GM23338 (cell line): ENCODE measurements around the gene UBN2. TPM values are rescaled to one million over a fixed set of nuclear protein-coding genes. Genes with fewer than 3 reads are reported as not detected.

Experiments used
- ATAC-seq: fragments of 200-7000 bp; cut with Tn5 transposase; 3 replicates; pipeline ENCODE4 v1.9.1; 2020
- DNase-seq: peaks from one replicate; pipeline ENCODE4 v3.0.0-alpha.2; 2015; ENCODE audit warnings: low spot score
- H2AFZ ChIP-seq: fragments of 200-600 bp; sonication (generic); 2 replicates; pipeline ENCODE4 v1.8.0; 2016; ENCODE audit warnings: antibody characterized with exemption, mild to moderate bottlenecking, moderate library complexity
- H3F3A ChIP-seq: fragments of 200-600 bp; sonication (generic); replicated peaks from 2 replicates; pipeline ENCODE4 v1.8.0; 2017; ENCODE audit warnings: antibody characterized with exemption, mixed run types, low read depth
- H3K27ac ChIP-seq: fragments of 200-600 bp; sonication (generic); 2 replicates; pipeline ENCODE4 v1.6.1; 2016; ENCODE audit warnings: low read depth
- H3K27me3 ChIP-seq: fragments of 200-600 bp; sonication (generic); 2 replicates; pipeline ENCODE4 v1.8.0; 2016; ENCODE audit warnings: mild to moderate bottlenecking, mixed run types, moderate library complexity; ENCODE audit not compliant: insufficient read depth
- H3K36me3 ChIP-seq: fragments of 200-600 bp; sonication (generic); 2 replicates; pipeline ENCODE4 v1.8.0; 2016; ENCODE audit warnings: mild to moderate bottlenecking; ENCODE audit not compliant: insufficient read depth
- H3K4me1 ChIP-seq: fragments of 200-600 bp; sonication (generic); 2 replicates; pipeline ENCODE4 v1.8.0; 2016; ENCODE audit warnings: mild to moderate bottlenecking, moderate library complexity; ENCODE audit not compliant: insufficient read depth
- H3K4me2 ChIP-seq: fragments of 200-600 bp; sonication (generic); 2 replicates; pipeline ENCODE4 v1.7.1; 2017; ENCODE audit warnings: mixed run types
- H3K4me3 ChIP-seq: fragments of 200-600 bp; sonication (generic); 2 replicates; pipeline ENCODE4 v1.6.1; 2016; ENCODE audit warnings: mixed run types
- H3K79me2 ChIP-seq: fragments of 200-600 bp; sonication (generic); replicated peaks from 2 replicates; pipeline ENCODE4 v1.8.0; 2017; ENCODE audit warnings: mild to moderate bottlenecking; ENCODE audit not compliant: insufficient read depth
- H3K9me2 ChIP-seq: fragments of 200-600 bp; sonication (generic); 2 replicates; pipeline ENCODE4 v1.8.0; 2017; ENCODE audit not compliant: insufficient read depth
- H4K20me1 ChIP-seq: fragments of 200-600 bp; sonication (generic); replicated peaks from 2 replicates; pipeline ENCODE4 v1.8.0; 2017; ENCODE audit warnings: mild to moderate bottlenecking; ENCODE audit not compliant: insufficient read depth
- H3K27ac Mint-ChIP-seq: 2 replicates; pipeline ENCODE4 v1.8.0; 2020; ENCODE audit warnings: inconsistent platforms, mild to moderate bottlenecking, moderate library complexity, mixed read lengths
- H3K27me3 Mint-ChIP-seq: 3 replicates; pipeline ENCODE4 v1.8.0; 2022; ENCODE audit warnings: low read depth, mild to moderate bottlenecking, moderate library complexity, mixed read lengths, inconsistent platforms; ENCODE audit not compliant: insufficient read depth, poor library complexity
- H3K36me3 Mint-ChIP-seq: 3 replicates; pipeline ENCODE4 v1.8.0; 2021; ENCODE audit warnings: low read depth, mild to moderate bottlenecking, inconsistent platforms, moderate library complexity, mixed read lengths
- H3K4me1 Mint-ChIP-seq: 3 replicates; pipeline ENCODE4 v1.8.0; 2020; ENCODE audit warnings: mild to moderate bottlenecking, inconsistent platforms, mixed read lengths
- H3K4me3 Mint-ChIP-seq: 3 replicates; pipeline ENCODE4 v1.8.0; 2021; ENCODE audit warnings: moderate library complexity, mild to moderate bottlenecking, inconsistent platforms, mixed read lengths
- H3K9me3 Mint-ChIP-seq: 3 replicates; pipeline ENCODE4 v1.8.0; 2020; ENCODE audit warnings: moderate library complexity, mild to moderate bottlenecking, inconsistent platforms, mixed read lengths
- CREB1 ChIP-seq: fragments of 250-450 bp; sonication (Bioruptor Pico); IDR thresholded peaks from 2 replicates; pipeline ENCODE4 v1.5.0; 2020; ENCODE audit warnings: low read depth, mild to moderate bottlenecking, moderate library complexity
- CTCF ChIP-seq, 2 experiments: fragments of 200-600 bp in 1 of 2; sonication (generic) in 1 of 2; conservative IDR thresholded peaks; 2 replicates each; pipeline versions ENCODE4 v1.5.1 to v1.6.1; 2016 to 2017; ENCODE audit warnings: antibody characterized with exemption in 2 of 2, low read depth in 2 of 2, mild to moderate bottlenecking in 2 of 2, moderate library complexity in 1 of 2
- ETS1 ChIP-seq: IDR thresholded peaks from 2 replicates; pipeline ENCODE4 v1.6.1; 2016; ENCODE audit warnings: antibody characterized with exemption
- EZH2phosphoT487 ChIP-seq: fragments of 200-600 bp; sonication (generic); IDR thresholded peaks from one replicate; pipeline ENCODE4 v1.8.1; 2018; ENCODE audit warnings: antibody characterized with exemption; ENCODE audit not compliant: unreplicated experiment
- JUNB ChIP-seq: IDR thresholded peaks from one replicate; pipeline ENCODE4 v1.6.1; 2016; ENCODE audit warnings: antibody characterized with exemption; ENCODE audit not compliant: unreplicated experiment
- NANOG ChIP-seq: IDR thresholded peaks from 2 replicates; pipeline ENCODE4 v1.6.1; 2016; ENCODE audit warnings: antibody characterized with exemption, borderline replicate concordance
- POLR2AphosphoS5 ChIP-seq: IDR thresholded peaks from 2 replicates; pipeline ENCODE4 v1.6.1; 2016; ENCODE audit warnings: antibody characterized with exemption, low read depth
- STAT1 ChIP-seq: IDR thresholded peaks from one replicate; pipeline ENCODE4 v1.6.1; 2016; ENCODE audit warnings: antibody characterized with exemption; ENCODE audit not compliant: unreplicated experiment
- ZNF331 ChIP-seq: fragments of 250-450 bp; sonication (Bioruptor Pico); IDR thresholded peaks from 2 replicates; pipeline ENCODE4 v1.5.0; 2020; ENCODE audit warnings: low read depth, mild to moderate bottlenecking, moderate library complexity
- ZNF462 ChIP-seq: fragments of 250-450 bp; sonication (Bioruptor Pico); IDR thresholded peaks from 2 replicates; pipeline ENCODE4 v1.5.0; 2020; ENCODE audit warnings: mild to moderate bottlenecking, moderate library complexity
- polyA plus RNA-seq: library from polyadenylated mRNA; unstranded; fragments of >200 nt; fragmentation: Nextera tagmentation; extraction: Ambion mirVana; gene quantifications from 2 replicates; pipeline ENCODE4 v1.2.1, GENCODE V29; 2016
- total RNA-seq: library from RNA; depleted of rRNA; stranded (reverse); fragments of >200 nt; shearing (Covaris generic); gene quantifications from 2 replicates; pipeline ENCODE4 v1.2.3, GENCODE V29; 2014

UBN2 gene
- total and polyA plus RNA-seq, 2 experiments from 2014 or later: 18.5 to 26.6 TPM

GRCh38 chr7:139183251-139183650 lies 47.8 kb upstream of the UBN2 start (continued):
- TF ChIP-seq CTCF (conservative IDR thresholded peaks at IDR 0.05; ENCODE audit: low read depth in 2 of 2): no peak

GRCh38 chr7:139183878-139184338 lies 47.1 kb upstream of the UBN2 start:
- Histone ChIP-seq H3K27ac (peak overlapping the region; percentile 80), H4K20me1 (no peaks in the 10 kb centered on the region), H3K9me2 (no peaks in the 10 kb centered on the region), H3K4me2 (peak overlapping the region; percentile 62), H3K4me1 (peaks cover 38% of the 10 kb centered on the region), H3K4me3 (no peak overlapping the region), H3K27me3 (no peaks in the 10 kb centered on the region), H3K79me2 (no peaks in the 10 kb centered on the region), H3F3A (peaks cover 9% of the 10 kb centered on the region; the same call in 1 of the 2 replicates), H3K36me3 (no peaks in the 10 kb centered on the region), H2AFZ (no peak overlapping the region)
- peaks cover 39% of the 10 kb centered on the region for H3K4me1 Mint-ChIP-seq
- H3K4me3 Mint-ChIP-seq: no peak overlapping the region
- DNase-seq (no peak), ATAC-seq (no peak)
- H3K9me3 Mint-ChIP-seq: no peaks in the 10 kb centered on the region
- peaks cover 12% of the 10 kb centered on the region; the same call in 2 of the 3 replicates for H3K36me3 Mint-ChIP-seq
- peak overlapping the region; percentile 86 for H3K27ac Mint-ChIP-seq
- H3K27me3 Mint-ChIP-seq: peaks cover 8% of the 10 kb centered on the region
- TF ChIP-seq POLR2AphosphoS5: no peak
- TF ChIP-seq CTCF (conservative IDR thresholded peaks at IDR 0.05; ENCODE audit: low read depth in 2 of 2): no peak
- TF ChIP-seq STAT1: no peak
- TF ChIP-seq CREB1 (CRISPR knock-in tag): no peak
- TF ChIP-seq ZNF462 (CRISPR knock-in tag): no peak
- TF ChIP-seq JUNB: no peak
- no peak for TF ChIP-seq EZH2phosphoT487
- no peak for TF ChIP-seq NANOG
- TF ChIP-seq ETS1: no peak
- no peak for TF ChIP-seq ZNF331 (CRISPR knock-in tag)
